ENCODE data around the gene RMRP. TPM values are rescaled to one million over a fixed set of nuclear protein-coding genes. Genes with fewer than 3 reads are reported as not detected.

RMRP gene
- total RNA-seq, 4 donors from 2014 or later, result 115 to 715 (median 367) TPM

DNA sequence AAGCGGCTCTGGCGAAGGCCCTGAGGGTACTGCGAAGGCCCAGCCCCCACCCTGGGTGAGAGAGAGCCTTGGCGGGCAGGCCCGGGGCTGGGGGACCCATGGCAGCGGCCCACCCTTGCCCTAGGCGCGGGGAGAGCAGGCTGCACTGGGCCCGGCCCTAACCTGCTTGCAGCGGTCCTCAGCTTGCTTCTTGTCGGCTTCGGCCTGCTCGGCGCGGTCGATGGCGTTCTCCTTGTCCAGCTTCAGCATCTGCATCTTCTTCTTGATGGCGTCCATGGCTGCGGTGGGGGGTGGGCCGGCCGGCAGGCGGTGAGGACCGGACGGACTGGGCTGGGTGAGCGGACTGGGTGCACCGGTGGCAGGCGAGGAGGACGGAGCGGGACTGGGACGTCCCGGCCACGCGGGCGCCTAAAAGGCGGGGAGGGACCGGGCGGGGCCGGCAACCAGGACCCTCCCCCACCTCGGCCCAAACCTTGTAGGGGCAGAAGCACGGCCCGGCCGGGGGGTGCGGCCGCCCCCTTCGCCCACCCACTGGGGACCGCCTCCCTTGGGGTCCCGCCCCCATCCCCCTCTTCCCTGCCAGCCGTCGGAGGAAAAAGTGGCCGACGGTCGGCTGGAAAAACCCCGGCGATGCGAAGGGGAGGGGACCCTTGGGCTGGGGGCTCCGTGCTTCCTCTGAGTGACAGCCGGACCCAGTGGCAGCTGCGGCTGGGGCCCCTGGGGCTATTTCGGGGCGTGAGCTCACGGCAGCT lies 31.9 kb upstream of the RMRP start, which contains the start of gene TPM2:
TSS of gene TPM2 (minus strand) at position 384 of the 752 bp plus-strand sequence. CDS start at position 276, 108 bp downstream.
- peak; percentile 59 to 85 for TF ChIP-seq POLR2A (IDR thresholded peaks at IDR 0.05)
- TF ChIP-seq, protein P1, sequence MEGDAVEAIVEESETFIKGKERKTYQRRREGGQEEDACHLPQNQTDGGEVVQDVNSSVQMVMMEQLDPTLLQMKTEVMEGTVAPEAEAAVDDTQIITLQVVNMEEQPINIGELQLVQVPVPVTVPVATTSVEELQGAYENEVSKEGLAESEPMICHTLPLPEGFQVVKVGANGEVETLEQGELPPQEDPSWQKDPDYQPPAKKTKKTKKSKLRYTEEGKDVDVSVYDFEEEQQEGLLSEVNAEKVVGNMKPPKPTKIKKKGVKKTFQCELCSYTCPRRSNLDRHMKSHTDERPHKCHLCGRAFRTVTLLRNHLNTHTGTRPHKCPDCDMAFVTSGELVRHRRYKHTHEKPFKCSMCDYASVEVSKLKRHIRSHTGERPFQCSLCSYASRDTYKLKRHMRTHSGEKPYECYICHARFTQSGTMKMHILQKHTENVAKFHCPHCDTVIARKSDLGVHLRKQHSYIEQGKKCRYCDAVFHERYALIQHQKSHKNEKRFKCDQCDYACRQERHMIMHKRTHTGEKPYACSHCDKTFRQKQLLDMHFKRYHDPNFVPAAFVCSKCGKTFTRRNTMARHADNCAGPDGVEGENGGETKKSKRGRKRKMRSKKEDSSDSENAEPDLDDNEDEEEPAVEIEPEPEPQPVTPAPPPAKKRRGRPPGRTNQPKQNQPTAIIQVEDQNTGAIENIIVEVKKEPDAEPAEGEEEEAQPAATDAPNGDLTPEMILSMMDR (IDR thresholded peaks at IDR 0.05 in 4 of 5, conservative IDR thresholded peaks at IDR 0.05 in 1 of 5), result no peak
- peak; percentile 30 for ATAC-seq
- H3K4me1 ChIP-seq, result peaks cover 40 to 45% of the 10 kb centered on the region in 2 donors
- peak within 1 kb of the TSS; percentile 97 to 99 (median 98) for H3K27ac ChIP-seq
- H3K36me3 ChIP-seq, result peaks cover 0 to 11% of the 10 kb centered on the region in 2 donors
- intact Hi-C loops (cut with DNase I; ENCODE audit: low total_unique reads) (loop anchor here (1.0 to 5.0 kb wide), 5 partner anchors 31 to 697 kb away; partner anchors contain the start of genes CCDC107, CREB3, RMRP and TLN1), in situ Hi-C loops (cut with MboI; ENCODE audit: low sequenced_read_pairs in 4 of 4) (loop anchor here in 1 of 4 donors (10.0 kb wide), 1 partner anchor 45 kb away; no protein-coding TSS in a partner anchor)
- DNase-seq, result peak; percentile 51 to 78
- no peaks in the 10 kb centered on the region for H3K9me3 ChIP-seq
- H3K27me3 ChIP-seq, result no peaks in the 10 kb centered on the region
- peak within 1 kb of the TSS; percentile 77 to 96 (median 87) for H3K4me3 ChIP-seq

DNA sequence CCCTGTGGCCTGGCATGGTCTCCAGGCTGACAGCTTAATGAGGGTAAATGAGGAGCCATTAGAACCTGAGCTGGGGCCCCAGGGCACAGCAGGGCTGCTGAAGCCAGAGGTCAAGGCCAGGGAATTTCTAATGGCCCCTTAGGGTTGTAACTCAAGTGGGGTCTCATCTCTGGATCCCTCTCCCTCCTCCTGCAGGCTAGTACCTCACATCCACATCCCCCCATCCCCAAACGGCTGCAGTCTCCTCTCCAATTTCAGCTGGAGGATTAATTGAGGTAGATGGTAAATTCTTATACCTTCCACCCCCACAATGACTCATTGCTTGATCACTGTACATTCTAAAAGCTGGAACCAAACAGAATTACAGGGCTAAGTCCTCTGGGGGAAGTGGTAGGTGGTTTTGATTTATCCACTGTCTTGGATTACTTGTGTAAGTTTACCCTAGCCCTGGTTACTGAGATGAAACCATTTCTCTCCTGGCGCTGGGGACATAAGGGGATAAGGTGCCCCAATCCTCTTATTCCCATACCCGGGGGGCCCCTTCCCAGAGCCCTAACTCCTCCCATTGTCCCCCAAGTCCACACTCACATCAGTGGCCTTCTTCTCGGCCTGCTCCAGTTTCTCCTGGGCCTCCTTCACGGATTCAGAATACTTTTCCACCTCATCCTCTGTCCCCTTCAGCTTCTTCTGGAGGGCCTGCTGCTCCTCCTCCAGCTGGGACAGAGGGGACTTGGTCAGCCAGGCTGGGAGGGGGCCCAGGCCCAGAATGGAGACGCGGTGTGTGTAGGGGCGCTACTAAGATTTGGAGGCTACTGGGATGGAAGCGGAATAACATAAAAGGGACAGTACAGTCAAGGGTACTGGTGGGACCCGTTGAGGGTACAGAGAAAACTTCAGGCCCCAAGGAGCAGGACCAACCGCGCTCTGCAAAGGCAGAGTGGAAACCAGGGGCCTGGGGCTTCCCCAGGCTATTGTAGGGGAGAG lies 31.0 kb upstream of the RMRP start:
- H3K36me3 ChIP-seq, result peaks cover 0 to 20% of the 10 kb centered on the region in 2 donors
- TF ChIP-seq POLR2A (IDR thresholded peaks at IDR 0.05), result peak in 1 of 2 donors; percentile 49
- TF ChIP-seq, protein P1 (IDR thresholded peaks at IDR 0.05 in 4 of 5, conservative IDR thresholded peaks at IDR 0.05 in 1 of 5), result no peak
- peaks cover 40 to 51% of the 10 kb centered on the region in 2 donors for H3K4me1 ChIP-seq
- H3K27ac ChIP-seq, result peak overlapping the region; percentile 97 to 99 (median 98)
- DNase-seq, result peak in 1 of 2 donors; percentile 52
- intact Hi-C loops (cut with DNase I; ENCODE audit: low total_unique reads) (loop anchor here (2.0 to 5.0 kb wide), 2 partner anchors 616 to 697 kb away; partner anchors contain the start of gene VCP), in situ Hi-C loops (cut with MboI; ENCODE audit: low sequenced_read_pairs in 4 of 4) (no loop called here)
- peak; percentile 5 to 36 for ATAC-seq
- no peaks in the 10 kb centered on the region for H3K27me3 ChIP-seq
- H3K9me3 ChIP-seq, result no peaks in the 10 kb centered on the region
- H3K4me3 ChIP-seq, result peak overlapping the region; percentile 77 to 96 (median 87)

GRCh38 chr9:35687972-35688557 lies 30.2 kb upstream of the RMRP start:
- intact Hi-C loops (cut with DNase I; ENCODE audit: low total_unique reads) (loop anchor here (2.0 to 5.0 kb wide), 2 partner anchors 615 to 696 kb away; partner anchors contain the start of gene VCP), in situ Hi-C loops (cut with MboI; ENCODE audit: low sequenced_read_pairs in 4 of 4) (no loop called here)
- H3K9me3 ChIP-seq, result no peaks in the 10 kb centered on the region
- TF ChIP-seq, protein P1 (IDR thresholded peaks at IDR 0.05 in 4 of 5, conservative IDR thresholded peaks at IDR 0.05 in 1 of 5), result no peak
- peak; percentile 48 to 81 for TF ChIP-seq POLR2A (IDR thresholded peaks at IDR 0.05)
- DNase-seq, result peak; percentile 51 to 84
- H3K27ac ChIP-seq, result peak overlapping the region; percentile 97 to 99 (median 98)
- H3K36me3 ChIP-seq, result peaks cover 0 to 28% of the 10 kb centered on the region in 2 donors
- peak; percentile 31 to 34 for ATAC-seq
- peaks cover 40 to 51% of the 10 kb centered on the region in 2 donors for H3K4me1 ChIP-seq
- H3K27me3 ChIP-seq, result no peaks in the 10 kb centered on the region
- peak overlapping the region; percentile 77 to 96 (median 87) for H3K4me3 ChIP-seq

DNA sequence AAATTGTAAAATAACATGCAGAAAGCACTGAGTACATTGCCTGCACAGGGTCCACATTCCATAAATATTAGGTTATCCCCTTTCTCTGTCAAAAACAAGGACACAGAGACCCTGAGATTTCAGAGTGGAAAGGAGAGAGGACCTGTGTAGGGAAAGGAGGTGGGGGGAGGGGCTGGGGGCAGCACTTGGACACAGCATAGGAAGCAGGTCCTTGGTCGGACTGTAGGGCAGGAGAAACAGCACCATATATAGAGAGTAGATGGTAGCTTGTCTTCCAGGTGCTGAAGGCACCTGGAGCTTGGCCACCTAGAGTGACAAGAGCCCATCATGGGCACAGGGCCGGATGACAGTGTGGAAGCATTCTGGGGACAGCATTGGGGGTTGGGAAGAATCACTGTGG lies 29.5 kb upstream of the RMRP start:
- H3K27ac ChIP-seq, result peak overlapping the region; percentile 97 to 99 (median 98)
- no peaks in the 10 kb centered on the region for H3K27me3 ChIP-seq
- H3K4me3 ChIP-seq, result peak overlapping the region; percentile 16 to 96 (median 85)
- TF ChIP-seq POLR2A (IDR thresholded peaks at IDR 0.05), result no peak
- TF ChIP-seq, protein P1 (IDR thresholded peaks at IDR 0.05 in 4 of 5, conservative IDR thresholded peaks at IDR 0.05 in 1 of 5), result no peak
- in situ Hi-C loops (cut with MboI; ENCODE audit: low sequenced_read_pairs in 4 of 4) (no loop called here), intact Hi-C loops (cut with DNase I; ENCODE audit: low total_unique reads) (loop anchor here (5.0 kb wide), 1 partner anchor 695 kb away; no protein-coding TSS in a partner anchor)
- peak in 1 of 2 donors; percentile 60 for DNase-seq
- peak in 1 of 2 donors; percentile 11 for ATAC-seq
- peaks cover 0 to 32% of the 10 kb centered on the region in 2 donors for H3K36me3 ChIP-seq
- peaks cover 40 to 51% of the 10 kb centered on the region in 2 donors for H3K4me1 ChIP-seq
- H3K9me3 ChIP-seq, result no peaks in the 10 kb centered on the region
